GM23338 (cell line): Measurements from ENCODE around the gene GABRE.

Experiments
- CREB1 ChIP-seq: fragments of 250-450 bp; sonication (Bioruptor Pico); IDR thresholded peaks from 2 replicates; pipeline ENCODE4 v1.5.0; 2020; ENCODE audit warnings: low read depth, mild to moderate bottlenecking, moderate library complexity
- ETS1 ChIP-seq: IDR thresholded peaks from 2 replicates; pipeline ENCODE4 v1.6.1; 2016; ENCODE audit warnings: antibody characterized with exemption
- EZH2 ChIP-seq: fragments of 200-600 bp; sonication (generic); IDR thresholded peaks from one replicate; pipeline ENCODE4 v1.8.0; 2017; ENCODE audit warnings: antibody characterized with exemption, mild to moderate bottlenecking, low read depth; ENCODE audit not compliant: unreplicated experiment
- EZH2phosphoT487 ChIP-seq: fragments of 200-600 bp; sonication (generic); IDR thresholded peaks from one replicate; pipeline ENCODE4 v1.8.1; 2018; ENCODE audit warnings: antibody characterized with exemption; ENCODE audit not compliant: unreplicated experiment
- JUNB ChIP-seq: IDR thresholded peaks from one replicate; pipeline ENCODE4 v1.6.1; 2016; ENCODE audit warnings: antibody characterized with exemption; ENCODE audit not compliant: unreplicated experiment
- NANOG ChIP-seq: IDR thresholded peaks from 2 replicates; pipeline ENCODE4 v1.6.1; 2016; ENCODE audit warnings: antibody characterized with exemption, borderline replicate concordance
- POLR2AphosphoS5 ChIP-seq: IDR thresholded peaks from 2 replicates; pipeline ENCODE4 v1.6.1; 2016; ENCODE audit warnings: antibody characterized with exemption, low read depth
- REST ChIP-seq: IDR thresholded peaks from one replicate; pipeline ENCODE4 v1.6.1; 2018; ENCODE audit warnings: antibody characterized with exemption; ENCODE audit not compliant: unreplicated experiment
- STAT1 ChIP-seq: IDR thresholded peaks from one replicate; pipeline ENCODE4 v1.6.1; 2016; ENCODE audit warnings: antibody characterized with exemption; ENCODE audit not compliant: unreplicated experiment
- ZNF114 ChIP-seq: fragments of 250-450 bp; sonication (Bioruptor Pico); IDR thresholded peaks from 2 replicates; pipeline ENCODE4 v1.5.0; 2020; ENCODE audit warnings: mild to moderate bottlenecking, moderate library complexity
- ZNF331 ChIP-seq: fragments of 250-450 bp; sonication (Bioruptor Pico); IDR thresholded peaks from 2 replicates; pipeline ENCODE4 v1.5.0; 2020; ENCODE audit warnings: low read depth, mild to moderate bottlenecking, moderate library complexity
- TF ChIP-seq, protein P1 (sequence below), 2 experiments: fragments of 200-600 bp in 1 of 2; sonication (generic) in 1 of 2; conservative IDR thresholded peaks; 2 replicates each; pipeline versions ENCODE4 v1.5.1 to v1.6.1; 2016 to 2017; ENCODE audit warnings: antibody characterized with exemption in 2 of 2, low read depth in 2 of 2, mild to moderate bottlenecking in 2 of 2, moderate library complexity in 1 of 2
- TF ChIP-seq, protein P2 (sequence below): fragments of 250-450 bp; sonication (Bioruptor Pico); IDR thresholded peaks from 2 replicates; pipeline ENCODE4 v1.5.0; 2020; ENCODE audit warnings: mild to moderate bottlenecking, moderate library complexity

GRCh38 chrX:151985955-151986354 is 11.5 kb upstream of the GABRE start:
- no peak for TF ChIP-seq JUNB
- TF ChIP-seq, protein P1, sequence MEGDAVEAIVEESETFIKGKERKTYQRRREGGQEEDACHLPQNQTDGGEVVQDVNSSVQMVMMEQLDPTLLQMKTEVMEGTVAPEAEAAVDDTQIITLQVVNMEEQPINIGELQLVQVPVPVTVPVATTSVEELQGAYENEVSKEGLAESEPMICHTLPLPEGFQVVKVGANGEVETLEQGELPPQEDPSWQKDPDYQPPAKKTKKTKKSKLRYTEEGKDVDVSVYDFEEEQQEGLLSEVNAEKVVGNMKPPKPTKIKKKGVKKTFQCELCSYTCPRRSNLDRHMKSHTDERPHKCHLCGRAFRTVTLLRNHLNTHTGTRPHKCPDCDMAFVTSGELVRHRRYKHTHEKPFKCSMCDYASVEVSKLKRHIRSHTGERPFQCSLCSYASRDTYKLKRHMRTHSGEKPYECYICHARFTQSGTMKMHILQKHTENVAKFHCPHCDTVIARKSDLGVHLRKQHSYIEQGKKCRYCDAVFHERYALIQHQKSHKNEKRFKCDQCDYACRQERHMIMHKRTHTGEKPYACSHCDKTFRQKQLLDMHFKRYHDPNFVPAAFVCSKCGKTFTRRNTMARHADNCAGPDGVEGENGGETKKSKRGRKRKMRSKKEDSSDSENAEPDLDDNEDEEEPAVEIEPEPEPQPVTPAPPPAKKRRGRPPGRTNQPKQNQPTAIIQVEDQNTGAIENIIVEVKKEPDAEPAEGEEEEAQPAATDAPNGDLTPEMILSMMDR (conservative IDR thresholded peaks at IDR 0.05; ENCODE audit: low read depth in 2 of 2), result no peak
- no peak for TF ChIP-seq REST
- no peak for TF ChIP-seq EZH2
- TF ChIP-seq POLR2AphosphoS5, result no peak
- TF ChIP-seq EZH2phosphoT487, result no peak
- no peak for TF ChIP-seq ZNF331 (CRISPR knock-in tag)
- no peak for TF ChIP-seq CREB1
- no peak for TF ChIP-seq ETS1
- TF ChIP-seq ZNF114 (CRISPR knock-in tag), result no peak
- TF ChIP-seq STAT1, result no peak
- TF ChIP-seq, protein P2, sequence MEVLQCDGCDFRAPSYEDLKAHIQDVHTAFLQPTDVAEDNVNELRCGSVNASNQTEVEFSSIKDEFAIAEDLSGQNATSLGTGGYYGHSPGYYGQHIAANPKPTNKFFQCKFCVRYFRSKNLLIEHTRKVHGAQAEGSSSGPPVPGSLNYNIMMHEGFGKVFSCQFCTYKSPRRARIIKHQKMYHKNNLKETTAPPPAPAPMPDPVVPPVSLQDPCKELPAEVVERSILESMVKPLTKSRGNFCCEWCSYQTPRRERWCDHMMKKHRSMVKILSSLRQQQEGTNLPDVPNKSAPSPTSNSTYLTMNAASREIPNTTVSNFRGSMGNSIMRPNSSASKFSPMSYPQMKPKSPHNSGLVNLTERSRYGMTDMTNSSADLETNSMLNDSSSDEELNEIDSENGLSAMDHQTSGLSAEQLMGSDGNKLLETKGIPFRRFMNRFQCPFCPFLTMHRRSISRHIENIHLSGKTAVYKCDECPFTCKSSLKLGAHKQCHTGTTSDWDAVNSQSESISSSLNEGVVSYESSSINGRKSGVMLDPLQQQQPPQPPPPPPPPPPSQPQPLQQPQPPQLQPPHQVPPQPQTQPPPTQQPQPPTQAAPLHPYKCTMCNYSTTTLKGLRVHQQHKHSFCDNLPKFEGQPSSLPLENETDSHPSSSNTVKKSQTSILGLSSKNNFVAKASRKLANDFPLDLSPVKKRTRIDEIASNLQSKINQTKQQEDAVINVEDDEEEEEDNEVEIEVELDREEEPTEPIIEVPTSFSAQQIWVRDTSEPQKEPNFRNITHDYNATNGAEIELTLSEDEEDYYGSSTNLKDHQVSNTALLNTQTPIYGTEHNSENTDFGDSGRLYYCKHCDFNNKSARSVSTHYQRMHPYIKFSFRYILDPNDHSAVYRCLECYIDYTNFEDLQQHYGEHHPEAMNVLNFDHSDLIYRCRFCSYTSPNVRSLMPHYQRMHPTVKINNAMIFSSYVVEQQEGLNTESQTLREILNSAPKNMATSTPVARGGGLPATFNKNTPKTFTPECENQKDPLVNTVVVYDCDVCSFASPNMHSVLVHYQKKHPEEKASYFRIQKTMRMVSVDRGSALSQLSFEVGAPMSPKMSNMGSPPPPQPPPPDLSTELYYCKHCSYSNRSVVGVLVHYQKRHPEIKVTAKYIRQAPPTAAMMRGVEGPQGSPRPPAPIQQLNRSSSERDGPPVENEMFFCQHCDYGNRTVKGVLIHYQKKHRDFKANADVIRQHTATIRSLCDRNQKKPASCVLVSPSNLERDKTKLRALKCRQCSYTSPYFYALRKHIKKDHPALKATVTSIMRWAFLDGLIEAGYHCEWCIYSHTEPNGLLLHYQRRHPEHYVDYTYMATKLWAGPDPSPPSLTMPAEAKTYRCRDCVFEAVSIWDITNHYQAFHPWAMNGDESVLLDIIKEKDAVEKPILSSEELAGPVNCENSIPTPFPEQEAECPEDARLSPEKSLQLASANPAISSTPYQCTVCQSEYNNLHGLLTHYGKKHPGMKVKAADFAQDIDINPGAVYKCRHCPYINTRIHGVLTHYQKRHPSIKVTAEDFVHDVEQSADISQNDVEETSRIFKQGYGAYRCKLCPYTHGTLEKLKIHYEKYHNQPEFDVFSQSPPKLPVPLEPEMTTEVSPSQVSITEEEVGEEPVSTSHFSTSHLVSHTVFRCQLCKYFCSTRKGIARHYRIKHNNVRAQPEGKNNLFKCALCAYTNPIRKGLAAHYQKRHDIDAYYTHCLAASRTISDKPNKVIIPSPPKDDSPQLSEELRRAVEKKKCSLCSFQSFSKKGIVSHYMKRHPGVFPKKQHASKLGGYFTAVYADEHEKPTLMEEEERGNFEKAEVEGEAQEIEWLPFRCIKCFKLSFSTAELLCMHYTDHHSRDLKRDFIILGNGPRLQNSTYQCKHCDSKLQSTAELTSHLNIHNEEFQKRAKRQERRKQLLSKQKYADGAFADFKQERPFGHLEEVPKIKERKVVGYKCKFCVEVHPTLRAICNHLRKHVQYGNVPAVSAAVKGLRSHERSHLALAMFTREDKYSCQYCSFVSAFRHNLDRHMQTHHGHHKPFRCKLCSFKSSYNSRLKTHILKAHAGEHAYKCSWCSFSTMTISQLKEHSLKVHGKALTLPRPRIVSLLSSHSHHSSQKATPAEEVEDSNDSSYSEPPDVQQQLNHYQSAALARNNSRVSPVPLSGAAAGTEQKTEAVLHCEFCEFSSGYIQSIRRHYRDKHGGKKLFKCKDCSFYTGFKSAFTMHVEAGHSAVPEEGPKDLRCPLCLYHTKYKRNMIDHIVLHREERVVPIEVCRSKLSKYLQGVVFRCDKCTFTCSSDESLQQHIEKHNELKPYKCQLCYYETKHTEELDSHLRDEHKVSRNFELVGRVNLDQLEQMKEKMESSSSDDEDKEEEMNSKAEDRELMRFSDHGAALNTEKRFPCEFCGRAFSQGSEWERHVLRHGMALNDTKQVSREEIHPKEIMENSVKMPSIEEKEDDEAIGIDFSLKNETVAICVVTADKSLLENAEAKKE (CRISPR knock-in tag), result no peak
- TF ChIP-seq NANOG, result no peak
